Keratinocyte (primary cell): Measurements from ENCODE around the gene CSRNP2. TPM values are rescaled to one million over a fixed set of nuclear protein-coding genes. Genes with fewer than 3 reads are reported as not detected.

Experiments used
- DNase-seq: peaks from one replicate; pipeline ENCODE4 v3.0.0-alpha.2; 2011; ENCODE audit warnings: low read depth, missing footprints, low spot score
- FAIRE-seq: peaks from 2 replicates; lab custom pipeline; 2011; peaks lifted over from hg19 to GRCh38; lab: Jason Lieb, UNC
- H2AFZ ChIP-seq: 2 replicates; pipeline ENCODE4 v1.6.0; 2012; ENCODE audit warnings: low read length, control low read depth, inconsistent platforms; ENCODE audit not compliant: control insufficient read depth
- H3K27ac ChIP-seq: 2 replicates; pipeline ENCODE4 v1.5.1; 2011; ENCODE audit warnings: low read length; ENCODE audit not compliant: control insufficient read depth, insufficient read depth
- H3K27me3 ChIP-seq: 3 replicates; pipeline ENCODE4 v1.6.0; 2011; ENCODE audit warnings: low read length; ENCODE audit not compliant: control insufficient read depth, insufficient read depth; ENCODE audit errors: extremely low read depth
- H3K36me3 ChIP-seq, 2 experiments: 2 replicates in 1 of 2; 3 replicates in 1 of 2; pipeline ENCODE4 v1.5.1; 2011; ENCODE audit warnings: low read length in 2 of 2, mild to moderate bottlenecking in 1 of 2; ENCODE audit not compliant: control insufficient read depth in 2 of 2, insufficient read depth in 2 of 2; ENCODE audit errors: extremely low read depth in 1 of 2
- H3K4me1 ChIP-seq: 3 replicates; pipeline ENCODE4 v1.5.1; 2011; ENCODE audit warnings: low read length; ENCODE audit not compliant: control insufficient read depth, insufficient read depth; ENCODE audit errors: extremely low read depth
- H3K4me2 ChIP-seq: 3 replicates; pipeline ENCODE4 v1.6.0; 2011; ENCODE audit warnings: low read depth, low read length; ENCODE audit not compliant: control insufficient read depth, insufficient read depth; ENCODE audit errors: extremely low read depth
- H3K4me3 ChIP-seq, 3 experiments: fragments of 200-600 bp in 1 of 3; sonication (generic) in 1 of 3; 2 replicates in 2 of 3; 3 replicates in 1 of 3; pipeline ENCODE4 v1.5.1; 2011 to 2016; ENCODE audit warnings: low read length in 3 of 3, mild to moderate bottlenecking in 3 of 3, control low read depth in 2 of 3, inconsistent platforms in 1 of 3, low read depth in 1 of 3, mixed read lengths in 1 of 3, mixed run types in 1 of 3, moderate library complexity in 1 of 3; ENCODE audit not compliant: control insufficient read depth in 2 of 3, insufficient read depth in 2 of 3; ENCODE audit errors: extremely low read depth in 1 of 3
- H3K79me2 ChIP-seq: 2 replicates; pipeline ENCODE4 v1.6.0; 2012; ENCODE audit warnings: low read length; ENCODE audit not compliant: control insufficient read depth, insufficient read depth
- H3K9ac ChIP-seq: 3 replicates; pipeline ENCODE4 v1.6.0; 2011; ENCODE audit warnings: low read length; ENCODE audit not compliant: control insufficient read depth, insufficient read depth; ENCODE audit errors: extremely low read depth
- H3K9me1 ChIP-seq: 3 replicates; pipeline ENCODE4 v1.6.0; 2011; ENCODE audit warnings: low read length; ENCODE audit not compliant: control insufficient read depth, insufficient read depth; ENCODE audit errors: extremely low read depth
- H3K9me3 ChIP-seq: 2 replicates; pipeline ENCODE4 v1.5.1; 2012; ENCODE audit warnings: low read depth, low read length; ENCODE audit not compliant: control insufficient read depth
- H4K20me1 ChIP-seq: 3 replicates; pipeline ENCODE4 v1.6.0; 2011; ENCODE audit warnings: low read length; ENCODE audit not compliant: control insufficient read depth, insufficient read depth; ENCODE audit errors: extremely low read depth
- CTCF ChIP-seq, 3 experiments: IDR thresholded peaks in 1 of 3; conservative IDR thresholded peaks in 1 of 3; optimal IDR thresholded peaks in 1 of 3; 2 replicates in 2 of 3; 3 replicates in 1 of 3; pipeline versions ENCODE3 to v1.5.1; 2011; ENCODE audit warnings: low read length in 3 of 3, mild to moderate bottlenecking in 3 of 3, moderate library complexity in 2 of 3, control low read depth in 1 of 3, inconsistent platforms in 1 of 3; ENCODE audit not compliant: insufficient read depth in 2 of 3; ENCODE audit errors: extremely low read depth in 1 of 3
- EZH2 ChIP-seq: IDR thresholded peaks from one replicate; pipeline ENCODE4 v1.6.1; 2012; ENCODE audit warnings: inconsistent platforms, mild to moderate bottlenecking, low read length, moderate library complexity
- dilution Hi-C: fragments of 300-500 bp; cut with MboI; formaldehyde crosslinking; loops from one replicate; pipeline ENCODE4 v1.7.0; 2020; ENCODE audit warnings: low sequenced_read_pairs; ENCODE audit not compliant: extremely low pct_ligation_motif_present
- polyA plus RNA-seq, 5 experiments: library from polyadenylated mRNA; depleted of rRNA in 3 of 5; stranded (reverse) in 3 of 5; stranded (forward) in 1 of 5; unstranded in 1 of 5; fragments of >200 nt; gene quantifications; 1 replicate in 1 of 5; 2 replicates in 3 of 5; 3 replicates in 1 of 5; pipeline versions ENCODE4 v1.2.1 to v1.2.3, GENCODE V29; 2011 to 2012; ENCODE audit warnings: missing spikeins in 2 of 5, low read depth in 1 of 5, low replicate concordance in 1 of 5

The CSRNP2 gene
- polyA plus RNA-seq, 1 donor (not counting 4 experiments of a cell fraction or from before 2014, with no cell fraction given): 18.4 TPM

GRCh38 chr12:51085757-51086156 lies 2.4 kb upstream of the CSRNP2 start:
- Histone ChIP-seq H3K79me2 (peaks cover 21% of the 10 kb centered on the region), H2AFZ (no peak overlapping the region), H4K20me1 (no peaks in the 10 kb centered on the region), H3K4me2 (no peak overlapping the region), H3K27ac (no peak overlapping the region), H3K9me3 (no peaks in the 10 kb centered on the region), H3K4me3 (no peak overlapping the region), H3K36me3 (peaks cover 0 to 2% of the 10 kb centered on the region in 2 experiments), H3K27me3 (no peaks in the 10 kb centered on the region), H3K9ac (no peak overlapping the region), H3K9me1 (peaks cover 3% of the 10 kb centered on the region), H3K4me1 (peaks cover 11% of the 10 kb centered on the region)
- no peak for FAIRE-seq
- DNase-seq: no peak
- dilution Hi-C loops: no loop called here
- no peak for TF ChIP-seq CTCF (optimal IDR thresholded peaks at IDR 0.05 in 1 of 3, IDR thresholded peaks at IDR 0.05 in 1 of 3, conservative IDR thresholded peaks at IDR 0.05 in 1 of 3; ENCODE audit: extremely low read depth in 1 of 3, insufficient read depth in 2 of 3, low read length in 3 of 3)
- no peak for TF ChIP-seq EZH2

GRCh38 chr12:51082561-51083125 lies 753 bp downstream of the CSRNP2 start:
- FAIRE-seq (no peak), DNase-seq (no peak)
- Histone ChIP-seq H3K79me2 (peaks cover 31% of the 10 kb centered on the region), H3K4me1 (peaks cover 11% of the 10 kb centered on the region), H3K27me3 (no peaks in the 10 kb centered on the region), H3K27ac (peak overlapping the region; percentile 68), H3K9ac (peak overlapping the region; percentile 86), H3K4me3 (peak overlapping the region; percentile 83 to 97 (median 96)), H3K9me3 (no peaks in the 10 kb centered on the region), H3K36me3 (peaks cover 0 to 3% of the 10 kb centered on the region in 2 experiments), H3K9me1 (peaks cover 3% of the 10 kb centered on the region), H3K4me2 (peak overlapping the region; percentile 97), H4K20me1 (no peaks in the 10 kb centered on the region), H2AFZ (peak overlapping the region; percentile 81)
- dilution Hi-C loops: no loop called here
- TF ChIP-seq EZH2: no peak
- TF ChIP-seq CTCF (optimal IDR thresholded peaks at IDR 0.05 in 1 of 3, IDR thresholded peaks at IDR 0.05 in 1 of 3, conservative IDR thresholded peaks at IDR 0.05 in 1 of 3; ENCODE audit: extremely low read depth in 1 of 3, insufficient read depth in 2 of 3, low read length in 3 of 3): no peak
